Anterior cingulate cortex (tissue), 58 donors: Measurements from ENCODE around the gene CDH23.

Experiments used
- DNase-seq, 58 donors: peaks; one replicate each; lab custom pipeline; 2025; lab: John Stamatoyannopoulos, UW

Gene CDH23

DNA sequence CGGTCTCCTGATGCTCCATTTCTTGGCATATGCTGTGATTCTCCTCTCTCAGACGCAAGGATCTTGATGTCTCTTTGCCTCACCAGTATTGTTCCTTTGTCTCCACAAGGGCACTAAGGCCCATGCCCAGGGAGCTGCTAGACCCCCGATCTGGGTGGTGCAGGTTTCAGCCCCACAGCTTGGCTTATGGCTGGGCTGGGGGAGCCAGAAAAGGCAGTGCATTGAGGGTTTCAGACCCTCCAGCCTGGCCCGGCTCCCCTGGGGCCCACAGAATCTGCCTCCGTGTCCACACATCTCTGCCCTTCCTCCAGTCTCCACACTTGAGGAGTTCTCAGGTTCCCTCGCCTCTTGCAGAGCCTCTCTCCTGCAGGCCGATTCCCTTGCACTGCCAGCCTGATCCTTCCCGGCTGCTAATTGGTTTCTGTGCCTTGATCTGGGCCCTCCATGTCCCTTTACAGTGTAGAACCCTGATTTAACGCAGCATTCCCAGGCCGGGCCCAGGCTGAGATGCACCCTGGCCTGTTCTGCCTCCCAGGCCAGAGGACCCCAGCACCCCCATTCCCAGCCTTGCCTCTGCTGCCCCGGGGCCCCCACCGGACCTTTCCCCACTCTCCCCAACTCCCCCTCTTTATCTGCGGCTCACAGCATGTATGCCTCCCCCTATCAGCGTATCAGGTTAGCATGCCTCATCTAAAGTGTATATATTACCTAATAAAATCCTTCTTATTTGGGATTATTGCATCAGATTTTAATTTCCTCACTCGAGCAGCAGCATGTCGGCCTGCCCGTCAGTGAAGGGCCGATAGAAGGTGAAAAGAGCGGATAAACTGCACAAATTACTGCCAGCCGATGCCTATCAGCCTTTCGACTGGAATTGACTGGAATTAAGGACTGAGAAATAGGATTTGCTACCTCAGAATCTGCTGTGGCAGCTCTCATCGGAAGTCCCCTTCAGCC lies 177.1 kb downstream of the CDH23 start:
- DNase-seq: no peak

DNA sequence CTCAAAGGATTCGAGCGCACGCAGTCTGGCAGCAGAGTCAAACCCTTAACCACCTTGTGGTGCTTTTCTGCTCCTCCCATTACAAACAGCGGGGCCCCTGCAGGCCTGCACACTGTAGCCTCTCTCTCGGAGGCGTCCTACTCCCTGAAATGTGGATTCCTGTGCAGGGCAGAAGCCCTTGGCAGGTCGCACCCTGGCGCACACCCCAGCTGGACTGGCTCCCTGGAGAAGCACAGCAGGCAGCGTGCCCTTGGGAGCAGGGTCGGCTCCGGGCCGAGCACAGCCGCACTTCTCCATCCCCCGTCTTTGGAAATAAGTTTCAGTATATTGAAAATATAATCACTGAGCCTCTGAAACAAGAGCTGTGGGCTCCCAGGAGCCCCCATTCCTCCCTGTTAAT lies 178.7 kb downstream of the CDH23 start:
- DNase-seq: peak in 10 of 58 donors; percentile 11 to 32 (median 18)

DNA sequence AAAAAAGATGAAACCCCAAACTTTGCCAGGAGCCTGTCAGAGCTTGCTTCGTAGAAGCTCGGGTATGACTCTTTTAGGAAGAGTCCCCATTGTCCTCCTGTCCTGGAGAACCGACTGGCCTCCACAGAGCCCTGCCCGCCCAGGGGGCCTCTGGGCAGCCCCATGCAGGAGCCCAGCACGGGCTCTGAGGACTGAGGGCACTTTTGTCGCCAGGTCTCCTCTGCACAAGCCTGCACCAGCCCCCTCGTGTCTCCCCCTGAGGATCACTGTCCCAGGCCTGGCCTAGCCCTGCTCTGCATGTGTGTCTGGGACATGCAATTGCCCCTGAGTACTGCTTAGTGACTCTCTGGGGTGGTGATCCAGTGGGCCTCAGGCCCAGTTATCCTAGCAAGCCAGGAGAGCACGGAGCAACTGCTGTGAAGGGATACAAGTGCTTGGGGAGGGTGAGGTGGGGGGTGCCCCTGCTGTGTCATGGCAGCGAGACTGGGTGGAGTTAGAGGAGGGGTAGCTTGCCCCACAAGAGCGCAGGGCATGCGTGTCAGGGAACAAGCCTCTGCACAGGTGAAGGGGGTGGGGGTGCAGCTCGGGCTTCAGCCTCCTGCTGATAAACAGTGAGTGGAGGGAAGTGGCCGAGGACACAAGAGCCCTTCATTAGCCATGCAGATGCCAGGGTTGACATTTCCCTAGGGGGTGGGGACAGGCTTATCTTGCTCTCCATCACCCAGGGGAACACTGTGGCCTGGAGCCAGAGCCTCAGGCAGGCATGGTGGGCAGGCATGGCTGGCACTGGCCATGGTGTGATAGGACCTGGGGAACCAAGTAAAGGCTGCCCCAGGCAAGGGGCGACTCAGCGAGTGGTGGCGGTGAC lies 179.4 kb downstream of the CDH23 start:
- no peak for DNase-seq

DNA sequence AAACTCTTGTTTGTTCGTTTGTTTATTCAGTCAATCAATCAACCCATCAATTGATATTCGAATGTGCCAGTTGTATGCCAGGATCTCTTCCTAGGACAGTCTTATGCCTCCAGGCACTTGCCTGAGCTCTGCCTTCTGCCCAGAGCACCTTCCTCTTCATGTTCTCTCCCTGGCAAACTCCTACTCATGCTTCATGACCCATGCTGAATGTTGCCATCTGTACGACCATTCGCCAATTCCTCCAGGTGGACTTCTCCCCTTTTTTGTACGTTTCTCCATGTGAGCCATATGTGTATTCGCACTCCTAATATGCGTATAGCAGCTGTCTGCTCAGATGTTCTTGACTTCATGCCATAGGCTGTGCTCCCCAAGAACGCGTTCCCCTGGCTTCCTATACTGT lies 180.1 kb downstream of the CDH23 start:
- DNase-seq: no peak

DNA sequence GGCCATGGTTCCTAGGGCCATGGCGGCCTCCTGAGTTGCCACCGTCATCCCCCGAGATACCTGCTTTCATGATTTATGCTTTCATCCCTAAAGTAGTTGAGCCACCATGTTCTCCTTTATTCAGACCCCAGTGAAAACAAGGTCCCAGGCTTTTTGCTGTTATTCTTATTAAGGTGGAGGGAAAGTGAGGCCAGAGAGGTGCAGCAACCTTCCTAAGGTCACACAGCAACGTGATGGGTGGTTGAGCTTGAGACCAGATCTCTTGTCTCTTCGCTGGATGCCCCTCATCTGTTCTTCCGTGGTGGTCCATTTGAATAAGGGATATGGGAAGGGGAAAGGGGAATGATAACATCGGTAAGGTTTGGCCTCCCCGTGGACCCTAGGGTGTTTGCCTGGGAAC lies 180.6 kb downstream of the CDH23 start:
- DNase-seq: no peak

DNA sequence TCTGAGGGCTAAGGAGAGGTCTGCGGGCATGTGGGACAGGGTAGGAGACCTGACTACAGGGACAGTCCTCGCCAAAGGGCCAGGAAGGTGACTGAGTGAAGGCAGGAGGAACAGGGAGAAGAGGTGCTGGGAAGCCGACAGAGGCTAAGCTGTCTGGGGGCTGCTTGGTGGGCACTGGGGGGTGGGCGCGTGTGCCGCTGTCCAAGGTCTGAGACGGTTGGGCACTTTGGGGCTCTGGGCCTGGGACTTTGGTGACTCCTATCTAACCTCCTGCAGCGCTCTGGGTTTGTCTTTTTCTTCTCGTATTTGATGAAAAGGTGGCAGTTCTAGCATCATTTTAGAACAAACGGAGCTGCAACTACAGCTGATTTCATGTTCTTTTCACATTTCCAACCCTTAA lies 181.3 kb downstream of the CDH23 start:
- no peak for DNase-seq

DNA sequence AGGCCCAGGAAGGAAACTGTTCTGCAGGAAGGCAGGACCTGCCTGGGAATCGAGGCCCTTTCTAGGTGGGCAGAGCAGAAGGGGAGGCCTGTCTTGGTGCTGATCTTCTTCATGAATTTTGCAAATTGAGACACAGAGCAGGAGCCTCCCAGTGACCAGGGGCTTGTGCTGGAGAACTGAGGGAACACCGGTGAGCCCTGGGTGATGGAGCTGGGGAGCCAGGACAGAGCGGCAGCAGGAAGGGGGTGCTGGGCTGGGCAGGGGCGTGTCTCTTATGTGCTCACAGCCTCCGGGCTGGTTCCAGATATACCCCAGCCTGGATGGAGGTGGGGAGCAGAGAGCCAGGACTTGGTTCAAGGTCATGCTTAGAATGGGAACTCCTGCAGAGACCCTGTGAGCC lies 182.9 kb downstream of the CDH23 start:
- no peak for DNase-seq

DNA sequence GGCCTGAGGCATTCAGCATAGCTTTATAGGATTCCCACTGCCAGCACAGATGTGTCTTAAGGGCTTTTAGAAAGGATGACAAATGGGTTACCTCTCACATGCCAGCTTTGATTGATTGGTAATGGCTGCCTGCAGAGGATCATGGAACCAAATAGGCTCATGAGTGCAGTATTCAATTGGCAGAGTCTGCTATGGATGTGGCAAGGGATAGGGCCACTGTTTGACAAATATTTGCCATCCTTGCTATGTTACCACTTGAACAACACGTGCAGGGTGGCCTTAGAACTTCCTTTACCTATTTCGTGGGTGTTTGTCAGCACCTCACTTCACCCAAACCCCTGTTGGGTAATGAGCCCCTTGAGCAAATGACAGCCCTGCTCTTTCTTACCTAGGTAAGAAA lies 183.7 kb downstream of the CDH23 start:
- no peak for DNase-seq

DNA sequence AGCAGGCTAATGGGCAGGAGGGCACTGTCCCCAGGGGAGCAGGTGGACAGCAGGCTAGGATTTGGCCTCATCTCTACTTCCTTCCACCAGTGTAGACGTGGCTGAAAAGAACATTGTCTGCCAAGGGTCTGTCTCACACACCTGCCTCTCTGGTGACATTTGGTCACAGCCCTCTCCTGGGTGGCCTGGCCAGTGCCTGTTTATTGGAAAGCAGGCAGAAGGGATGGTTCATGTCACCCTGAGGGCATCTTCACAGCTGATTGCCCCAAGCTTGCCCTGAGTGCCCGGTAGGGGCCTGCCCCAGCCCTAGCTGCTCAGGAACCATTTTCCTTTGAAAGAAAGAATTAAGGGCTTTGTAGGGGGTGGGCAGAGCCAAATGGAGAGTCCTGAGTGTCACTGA lies 184.2 kb downstream of the CDH23 start:
- no peak for DNase-seq

DNA sequence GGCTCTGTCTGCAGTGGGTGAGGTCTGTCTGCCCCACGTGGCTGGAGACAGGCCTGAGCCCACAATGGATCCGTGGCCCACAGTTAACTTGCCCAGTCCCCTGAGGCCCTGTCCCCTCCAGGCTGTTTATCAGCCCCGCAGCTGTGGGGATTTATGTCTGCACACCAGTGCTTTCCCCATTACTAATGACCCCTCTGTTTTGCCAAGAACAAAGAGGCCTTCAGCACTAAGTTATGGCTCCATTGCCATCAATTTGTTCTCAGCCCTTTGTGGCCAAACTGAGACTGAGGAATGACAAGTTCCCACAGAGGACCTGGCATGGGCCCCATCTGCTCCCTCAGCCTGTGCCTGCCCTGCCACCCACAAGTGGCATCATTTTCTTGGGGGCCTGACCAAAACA lies 184.7 kb downstream of the CDH23 start:
- peak in 47 of 58 donors; percentile 5 to 83 (median 52) for DNase-seq

DNA sequence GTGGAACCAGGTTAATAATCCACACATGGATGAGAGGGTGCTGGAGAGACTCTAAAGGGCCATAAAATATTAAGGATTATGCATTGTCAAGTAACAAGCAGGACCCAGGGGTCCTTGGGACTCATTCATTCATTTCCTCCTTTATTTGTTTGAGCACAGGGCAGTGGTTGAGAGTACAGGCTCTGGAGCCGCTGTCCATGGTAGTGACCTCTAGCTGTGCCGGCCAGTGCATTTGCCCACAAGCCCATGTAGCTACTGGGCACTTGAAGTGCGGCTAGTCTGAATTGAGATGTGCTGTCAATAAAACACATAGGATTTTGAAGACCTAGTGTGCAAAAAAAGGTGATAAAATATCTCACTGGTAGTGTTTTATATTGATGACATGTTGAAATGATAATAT lies 185.3 kb downstream of the CDH23 start:
- peak in 18 of 58 donors; percentile 9 to 56 (median 22) for DNase-seq

DNA sequence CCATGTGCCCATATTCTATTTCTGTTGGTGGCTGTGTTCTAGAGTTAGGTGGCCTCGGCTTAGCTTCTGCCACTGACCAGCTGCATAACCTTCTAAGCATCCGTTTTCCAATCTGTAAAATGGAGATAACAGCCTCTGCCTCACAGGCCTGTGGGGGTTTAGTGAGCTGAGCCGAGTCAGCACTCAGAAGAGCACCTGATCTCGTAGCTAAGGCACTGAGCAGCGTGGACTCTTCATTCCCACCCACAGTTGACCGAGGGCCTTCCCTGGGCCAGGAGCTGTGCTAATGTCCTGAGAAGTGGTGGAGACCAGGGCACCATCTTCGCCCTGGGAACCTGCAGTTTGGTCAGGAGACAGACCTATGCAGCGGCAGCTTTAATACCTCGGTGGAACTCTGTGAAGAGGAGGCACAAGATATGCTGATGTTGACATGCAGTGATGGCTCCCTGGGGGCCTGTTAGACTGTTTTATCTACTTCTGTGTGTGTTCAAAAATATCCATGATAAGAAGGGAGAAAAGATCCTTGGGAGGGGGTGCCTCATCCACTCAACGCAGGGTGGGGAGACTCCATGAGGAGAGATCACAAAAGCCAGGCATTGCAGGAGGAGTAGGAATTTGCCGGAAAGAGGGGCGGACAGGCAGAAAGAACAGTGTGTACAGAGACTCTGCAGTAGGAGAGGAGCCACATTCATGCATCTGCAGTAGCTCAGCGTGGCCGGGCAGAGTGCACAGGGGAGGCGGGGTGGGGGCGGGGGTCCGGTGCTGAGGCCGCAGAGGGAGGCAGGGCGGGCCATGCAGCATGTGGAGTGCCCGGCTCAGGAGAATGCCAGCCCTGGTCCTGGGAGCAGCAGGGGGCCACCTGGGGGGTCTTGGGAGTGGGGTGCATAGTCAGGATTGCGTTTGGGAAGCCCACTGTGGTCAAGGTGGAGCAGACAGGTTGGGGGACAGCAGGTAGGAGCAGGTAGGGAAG lies 186.1 kb downstream of the CDH23 start:
- no peak for DNase-seq

DNA sequence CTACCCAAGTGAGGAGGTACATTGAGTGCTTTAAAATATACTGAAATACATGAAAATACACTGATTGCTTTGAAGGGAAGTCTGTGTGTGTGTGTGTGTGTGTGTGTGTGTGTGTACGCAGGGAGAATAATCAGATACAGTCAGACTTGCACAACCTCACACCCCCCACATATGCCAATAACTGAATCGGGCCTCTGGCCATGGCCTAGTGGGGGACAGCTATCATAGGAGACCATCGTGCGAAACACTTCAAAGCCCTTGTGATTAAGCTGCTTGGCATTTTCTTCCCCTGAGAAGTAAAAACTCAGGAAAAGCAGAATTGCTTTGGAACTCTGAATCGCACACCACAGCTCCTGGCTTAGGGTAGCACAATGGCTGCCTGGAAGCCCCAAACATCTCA lies 187.7 kb downstream of the CDH23 start:
- DNase-seq: no peak

DNA sequence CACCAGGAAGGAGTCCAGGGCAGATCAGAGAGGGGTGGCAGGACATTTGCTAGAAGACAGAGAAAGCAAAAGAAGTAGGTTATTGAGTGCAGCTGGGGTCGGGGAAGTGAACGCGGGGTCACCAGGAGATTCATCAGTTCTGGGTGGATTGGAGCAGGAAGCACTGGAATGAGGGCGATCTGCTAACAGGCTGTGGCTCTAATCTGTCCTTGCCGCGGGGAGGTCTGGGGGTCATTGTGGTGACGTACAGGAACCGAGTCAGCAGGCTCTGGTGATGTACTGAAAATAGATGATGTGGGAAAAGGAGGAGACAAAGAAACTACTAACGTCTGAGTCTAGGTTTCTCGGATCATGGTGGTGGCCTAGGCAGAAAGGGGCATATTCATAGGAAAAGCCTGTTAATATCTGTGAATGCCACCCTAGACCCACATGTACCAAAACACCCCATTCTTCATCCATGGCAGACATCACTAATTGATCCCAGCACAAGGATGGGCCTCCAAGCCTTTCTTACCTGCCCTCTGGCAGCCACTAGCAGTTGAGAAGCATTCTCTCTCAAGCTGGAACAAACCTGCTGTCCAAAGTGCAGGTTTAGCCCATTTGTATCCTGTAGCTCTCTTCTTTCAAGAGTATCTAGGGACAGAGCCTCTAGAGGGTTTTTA lies 188.3 kb downstream of the CDH23 start:
- no peak for DNase-seq

DNA sequence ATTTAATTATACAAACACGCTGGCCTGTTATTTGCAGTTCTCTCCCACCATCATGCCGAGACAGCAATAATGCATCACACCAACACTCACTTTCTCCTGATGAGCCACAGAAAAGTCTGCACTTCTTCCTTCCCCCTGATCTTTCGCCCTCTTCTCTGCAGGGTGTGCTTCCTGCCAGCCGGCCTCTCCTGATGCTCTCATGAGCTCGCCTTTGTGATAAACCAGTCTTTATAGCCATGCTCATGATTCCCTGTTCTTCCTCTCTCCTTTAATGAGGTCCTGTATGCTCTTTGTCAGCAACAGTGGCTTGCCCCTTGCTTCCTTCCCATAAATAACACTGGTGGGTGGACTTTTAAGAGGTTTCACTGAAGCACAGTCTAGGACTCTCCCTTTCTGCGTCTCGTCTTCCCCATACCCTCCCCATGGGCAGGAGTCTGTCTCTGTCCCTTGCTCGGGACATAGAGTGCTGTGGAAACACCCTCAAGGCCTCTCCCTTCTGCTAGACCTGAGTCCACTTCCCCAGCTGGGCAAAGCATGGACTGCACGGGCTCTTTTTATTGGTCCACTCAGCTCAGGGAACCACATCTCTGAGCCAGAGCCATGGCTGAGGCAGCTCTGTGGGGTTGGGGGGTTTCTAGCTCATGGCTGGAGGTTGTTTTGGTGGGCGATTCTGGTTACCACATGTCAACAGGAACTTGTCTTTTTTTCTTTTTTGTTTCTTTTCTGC lies 189.0 kb downstream of the CDH23 start:
- no peak for DNase-seq

DNA sequence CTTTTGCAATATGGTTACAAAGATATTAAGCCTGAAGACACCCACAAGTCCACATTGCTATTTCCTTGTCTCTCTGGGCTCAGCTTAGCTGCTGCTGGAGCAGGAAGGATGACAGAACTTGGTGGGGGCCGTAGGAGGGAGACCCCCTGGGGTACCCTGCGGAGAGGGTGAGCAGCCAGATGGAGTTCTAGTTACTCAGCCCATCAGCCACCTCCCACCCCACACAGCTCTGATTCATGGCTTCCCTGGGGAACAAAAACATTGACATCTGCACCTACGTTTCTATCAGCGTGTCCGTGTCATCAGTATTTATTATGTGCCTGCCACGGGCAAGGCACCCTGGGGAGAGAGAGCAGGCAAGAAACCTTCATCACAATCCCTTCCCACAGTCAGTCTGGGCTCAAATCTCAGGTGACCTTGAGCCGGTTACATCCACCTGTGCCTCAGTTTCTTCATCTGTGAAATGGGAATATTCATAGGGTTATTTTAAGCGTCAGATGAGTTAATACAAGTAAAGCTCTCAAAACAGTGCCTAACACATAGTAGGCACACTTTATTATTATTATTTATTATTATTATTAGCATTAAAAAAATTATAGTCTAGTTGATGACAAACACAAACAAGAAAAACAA lies 191.3 kb downstream of the CDH23 start:
- no peak for DNase-seq

DNA sequence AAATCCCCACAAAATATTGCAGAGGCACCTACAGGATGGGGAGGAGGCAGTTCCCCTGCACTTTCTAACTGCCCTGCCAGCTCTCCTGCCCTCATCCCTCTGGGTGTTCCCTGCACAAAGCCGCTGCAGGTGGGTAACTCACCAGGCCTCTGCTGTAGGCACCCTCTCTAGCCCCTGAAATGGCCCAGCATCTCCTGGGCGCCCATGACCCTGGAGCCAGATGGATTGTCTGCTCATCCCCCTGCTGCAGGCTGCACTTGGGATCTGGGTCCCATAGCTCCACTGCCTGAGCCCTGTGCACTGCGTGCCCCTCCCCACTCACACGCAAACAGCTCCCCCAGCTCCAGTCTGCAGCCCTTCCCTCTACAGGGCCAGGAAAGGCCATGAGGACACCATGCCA lies 192.0 kb downstream of the CDH23 start:
- DNase-seq: no peak
